ENCODE results near the gene EML6. TPM values are rescaled to one million over a fixed set of nuclear protein-coding genes. Genes with fewer than 3 reads are reported as not detected.
A peak's percentile ranks its signal among the peaks of the same experiment; 100 is the strongest.

Gene EML6
- polyA plus RNA-seq, 1 donor (not counting 4 experiments of a cell fraction or from before 2014, with no cell fraction given): 0.96 TPM

DNA sequence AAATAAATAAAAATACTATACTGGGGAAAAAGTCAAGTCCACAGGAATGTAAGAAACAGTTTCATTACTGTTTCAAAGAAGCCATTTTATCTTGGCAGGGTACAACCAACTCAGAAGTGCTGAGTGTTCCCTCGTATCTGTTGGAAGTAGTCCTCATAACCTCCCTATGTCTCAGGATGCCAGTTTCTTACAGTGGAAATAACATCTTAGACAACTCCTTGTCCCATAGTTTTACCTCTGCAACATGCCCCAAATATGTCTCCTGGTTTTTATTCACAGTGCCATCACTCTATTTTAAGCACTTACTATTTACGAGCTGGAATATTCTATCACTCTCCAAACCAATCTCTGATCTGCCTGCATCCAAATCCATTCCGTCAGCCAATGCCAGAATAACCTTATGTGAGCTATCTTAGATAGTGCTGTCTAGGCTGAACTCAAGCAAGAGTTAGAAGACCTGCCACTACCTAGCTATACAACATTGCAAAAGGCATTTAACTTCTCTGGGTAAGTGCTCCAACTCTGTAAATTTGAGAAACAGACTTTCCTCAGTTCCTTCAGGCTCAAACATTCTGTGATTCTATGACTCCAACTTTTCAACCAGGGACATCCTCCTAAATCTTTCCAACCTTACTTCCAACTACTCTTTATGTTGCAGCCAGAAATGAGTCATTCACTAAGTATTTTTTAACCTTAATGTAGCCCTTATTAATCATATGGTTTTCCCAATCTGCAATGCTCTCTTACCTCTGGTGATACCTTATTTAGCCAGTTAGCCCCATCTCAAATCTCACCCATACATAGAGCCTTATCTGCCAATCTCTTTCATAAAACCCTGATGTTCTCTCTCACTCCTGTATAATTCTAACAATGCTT lies 260.1 kb downstream of the EML6 start:
- Histone ChIP-seq H3K4me3 (ENCODE audit: control insufficient read depth in 2 of 3, extremely low read depth in 1 of 3, insufficient read depth in 2 of 3, low read depth in 1 of 3, low read length in 3 of 3) (peak overlapping the region in 1 of 3 experiments; percentile 43), H3K27me3 (ENCODE audit: control insufficient read depth, extremely low read depth, insufficient read depth, low read length) (no peaks in the 10 kb centered on the region), H3K9me1 (ENCODE audit: control insufficient read depth, extremely low read depth, insufficient read depth, low read length) (peaks cover 2% of the 10 kb centered on the region), H3K4me2 (ENCODE audit: control insufficient read depth, extremely low read depth, insufficient read depth, low read depth, low read length) (peak overlapping the region; percentile 65), H4K20me1 (ENCODE audit: control insufficient read depth, extremely low read depth, insufficient read depth, low read length) (peaks cover 11% of the 10 kb centered on the region), H3K36me3 (ENCODE audit: control insufficient read depth in 2 of 2, extremely low read depth in 1 of 2, insufficient read depth in 2 of 2, low read length in 2 of 2) (peaks cover 7 to 8% of the 10 kb centered on the region in 2 experiments), H3K9me3 (ENCODE audit: control insufficient read depth, low read depth, low read length) (no peaks in the 10 kb centered on the region), H3K4me1 (ENCODE audit: control insufficient read depth, extremely low read depth, insufficient read depth, low read length) (peaks cover 58% of the 10 kb centered on the region), H3K79me2 (ENCODE audit: control insufficient read depth, insufficient read depth, low read length) (peaks cover 73% of the 10 kb centered on the region), H3K9ac (ENCODE audit: control insufficient read depth, extremely low read depth, insufficient read depth, low read length) (peak overlapping the region; percentile 3), H2AFZ (ENCODE audit: control insufficient read depth, low read length) (no peak overlapping the region), H3K27ac (ENCODE audit: control insufficient read depth, insufficient read depth, low read length) (peak overlapping the region; percentile 53)
- TF ChIP-seq, protein P1, sequence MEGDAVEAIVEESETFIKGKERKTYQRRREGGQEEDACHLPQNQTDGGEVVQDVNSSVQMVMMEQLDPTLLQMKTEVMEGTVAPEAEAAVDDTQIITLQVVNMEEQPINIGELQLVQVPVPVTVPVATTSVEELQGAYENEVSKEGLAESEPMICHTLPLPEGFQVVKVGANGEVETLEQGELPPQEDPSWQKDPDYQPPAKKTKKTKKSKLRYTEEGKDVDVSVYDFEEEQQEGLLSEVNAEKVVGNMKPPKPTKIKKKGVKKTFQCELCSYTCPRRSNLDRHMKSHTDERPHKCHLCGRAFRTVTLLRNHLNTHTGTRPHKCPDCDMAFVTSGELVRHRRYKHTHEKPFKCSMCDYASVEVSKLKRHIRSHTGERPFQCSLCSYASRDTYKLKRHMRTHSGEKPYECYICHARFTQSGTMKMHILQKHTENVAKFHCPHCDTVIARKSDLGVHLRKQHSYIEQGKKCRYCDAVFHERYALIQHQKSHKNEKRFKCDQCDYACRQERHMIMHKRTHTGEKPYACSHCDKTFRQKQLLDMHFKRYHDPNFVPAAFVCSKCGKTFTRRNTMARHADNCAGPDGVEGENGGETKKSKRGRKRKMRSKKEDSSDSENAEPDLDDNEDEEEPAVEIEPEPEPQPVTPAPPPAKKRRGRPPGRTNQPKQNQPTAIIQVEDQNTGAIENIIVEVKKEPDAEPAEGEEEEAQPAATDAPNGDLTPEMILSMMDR (optimal IDR thresholded peaks at IDR 0.05 in 1 of 3, IDR thresholded peaks at IDR 0.05 in 1 of 3, conservative IDR thresholded peaks at IDR 0.05 in 1 of 3; ENCODE audit: extremely low read depth in 1 of 3, insufficient read depth in 2 of 3, low read length in 3 of 3): no peak
- no peak for TF ChIP-seq EZH2 (IDR thresholded peaks at IDR 0.05; ENCODE audit: low read length)
- dilution Hi-C loops (cut with MboI; ENCODE audit: extremely low pct_ligation_motif_present, low sequenced_read_pairs): no loop called here
- no peak for DNase-seq (ENCODE audit: low read depth, low spot score)
- peak; percentile 88 for FAIRE-seq

DNA sequence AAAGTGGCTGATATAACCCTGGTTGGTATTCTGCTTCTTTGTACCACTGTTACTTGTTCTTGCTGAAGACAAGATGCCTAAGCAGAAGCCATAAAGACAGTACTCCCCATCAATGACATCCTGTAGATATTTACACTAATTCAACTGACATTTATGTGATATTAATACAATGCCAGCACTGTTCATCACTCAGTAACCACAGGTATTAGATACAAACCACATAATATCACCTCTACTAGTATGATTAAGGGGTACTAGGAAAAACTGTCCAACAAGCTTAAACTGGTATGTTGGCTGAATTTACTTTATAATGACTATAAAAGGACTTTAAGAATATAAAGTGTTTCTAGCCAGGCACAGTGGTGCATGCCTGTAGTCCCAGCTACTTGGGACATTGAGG lies 261.0 kb downstream of the EML6 start:
- Histone ChIP-seq H2AFZ (ENCODE audit: control insufficient read depth, low read length) (no peak overlapping the region), H3K9me1 (ENCODE audit: control insufficient read depth, extremely low read depth, insufficient read depth, low read length) (peaks cover 2% of the 10 kb centered on the region), H3K27ac (ENCODE audit: control insufficient read depth, insufficient read depth, low read length) (peak overlapping the region; percentile 68), H3K27me3 (ENCODE audit: control insufficient read depth, extremely low read depth, insufficient read depth, low read length) (no peaks in the 10 kb centered on the region), H3K4me2 (ENCODE audit: control insufficient read depth, extremely low read depth, insufficient read depth, low read depth, low read length) (peak overlapping the region; percentile 65), H3K79me2 (ENCODE audit: control insufficient read depth, insufficient read depth, low read length) (peaks cover 73% of the 10 kb centered on the region), H3K36me3 (ENCODE audit: control insufficient read depth in 2 of 2, extremely low read depth in 1 of 2, insufficient read depth in 2 of 2, low read length in 2 of 2) (peaks cover 7 to 8% of the 10 kb centered on the region in 2 experiments), H3K9ac (ENCODE audit: control insufficient read depth, extremely low read depth, insufficient read depth, low read length) (no peak overlapping the region), H3K4me3 (ENCODE audit: control insufficient read depth in 2 of 3, extremely low read depth in 1 of 3, insufficient read depth in 2 of 3, low read depth in 1 of 3, low read length in 3 of 3) (no peak overlapping the region), H4K20me1 (ENCODE audit: control insufficient read depth, extremely low read depth, insufficient read depth, low read length) (peaks cover 10% of the 10 kb centered on the region), H3K9me3 (ENCODE audit: control insufficient read depth, low read depth, low read length) (no peaks in the 10 kb centered on the region), H3K4me1 (ENCODE audit: control insufficient read depth, extremely low read depth, insufficient read depth, low read length) (peaks cover 54% of the 10 kb centered on the region)
- dilution Hi-C loops (cut with MboI; ENCODE audit: extremely low pct_ligation_motif_present, low sequenced_read_pairs): no loop called here
- TF ChIP-seq EZH2 (IDR thresholded peaks at IDR 0.05; ENCODE audit: low read length): no peak
- TF ChIP-seq, protein P1 (optimal IDR thresholded peaks at IDR 0.05 in 1 of 3, IDR thresholded peaks at IDR 0.05 in 1 of 3, conservative IDR thresholded peaks at IDR 0.05 in 1 of 3; ENCODE audit: extremely low read depth in 1 of 3, insufficient read depth in 2 of 3, low read length in 3 of 3): no peak
- FAIRE-seq (peak; percentile 72), DNase-seq (ENCODE audit: low read depth, low spot score) (no peak)

Data from keratinocyte (primary cell).